ENCODE measurements around the gene KIAA1328. TPM values are rescaled to one million over a fixed set of nuclear protein-coding genes. Genes with fewer than 3 reads are reported as not detected.

KIAA1328 gene
- total RNA-seq, 3 donors from 2014 or later, result 6.0 to 9.8 (median 7.4) TPM

DNA sequence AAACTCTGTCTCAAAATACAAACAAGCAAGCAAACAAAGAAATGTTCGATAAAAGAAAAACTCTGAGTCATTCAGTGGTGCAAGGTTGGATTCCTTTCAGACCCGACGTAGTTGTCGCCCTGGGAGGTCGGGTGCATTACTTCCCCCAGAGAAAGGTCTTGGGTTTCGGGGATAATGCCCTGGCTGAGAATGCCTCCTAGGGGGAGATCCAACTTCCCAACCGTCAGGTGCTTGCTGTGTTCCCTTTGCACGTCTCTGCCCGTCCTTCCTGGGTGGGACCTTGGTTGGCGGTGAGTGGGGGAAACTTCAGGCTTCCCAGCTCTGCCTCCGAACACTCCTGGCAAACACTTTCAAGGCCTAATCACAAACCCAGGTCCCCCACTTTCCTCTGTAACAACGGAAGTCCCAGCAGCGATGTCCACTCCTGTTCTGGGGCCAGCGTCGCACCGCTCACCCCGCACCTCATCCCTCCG, 734 bp upstream of the KIAA1328 start:
- DNase-seq (no peak), ATAC-seq (peak; percentile 26)
- peak overlapping the region; percentile 70 for H3K4me3 ChIP-seq
- H3K9me3 ChIP-seq, result no peaks in the 10 kb centered on the region
- H3K4me1 ChIP-seq (ENCODE audit: low read depth), result peaks cover 18% of the 10 kb centered on the region
- TF ChIP-seq, protein P1, sequence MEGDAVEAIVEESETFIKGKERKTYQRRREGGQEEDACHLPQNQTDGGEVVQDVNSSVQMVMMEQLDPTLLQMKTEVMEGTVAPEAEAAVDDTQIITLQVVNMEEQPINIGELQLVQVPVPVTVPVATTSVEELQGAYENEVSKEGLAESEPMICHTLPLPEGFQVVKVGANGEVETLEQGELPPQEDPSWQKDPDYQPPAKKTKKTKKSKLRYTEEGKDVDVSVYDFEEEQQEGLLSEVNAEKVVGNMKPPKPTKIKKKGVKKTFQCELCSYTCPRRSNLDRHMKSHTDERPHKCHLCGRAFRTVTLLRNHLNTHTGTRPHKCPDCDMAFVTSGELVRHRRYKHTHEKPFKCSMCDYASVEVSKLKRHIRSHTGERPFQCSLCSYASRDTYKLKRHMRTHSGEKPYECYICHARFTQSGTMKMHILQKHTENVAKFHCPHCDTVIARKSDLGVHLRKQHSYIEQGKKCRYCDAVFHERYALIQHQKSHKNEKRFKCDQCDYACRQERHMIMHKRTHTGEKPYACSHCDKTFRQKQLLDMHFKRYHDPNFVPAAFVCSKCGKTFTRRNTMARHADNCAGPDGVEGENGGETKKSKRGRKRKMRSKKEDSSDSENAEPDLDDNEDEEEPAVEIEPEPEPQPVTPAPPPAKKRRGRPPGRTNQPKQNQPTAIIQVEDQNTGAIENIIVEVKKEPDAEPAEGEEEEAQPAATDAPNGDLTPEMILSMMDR (IDR thresholded peaks at IDR 0.05), result no peak
- intact Hi-C loops (cut with DNase I, micrococcal nuclease), result no loop called here
- H3K36me3 ChIP-seq (ENCODE audit: low read depth), result no peaks in the 10 kb centered on the region

DNA sequence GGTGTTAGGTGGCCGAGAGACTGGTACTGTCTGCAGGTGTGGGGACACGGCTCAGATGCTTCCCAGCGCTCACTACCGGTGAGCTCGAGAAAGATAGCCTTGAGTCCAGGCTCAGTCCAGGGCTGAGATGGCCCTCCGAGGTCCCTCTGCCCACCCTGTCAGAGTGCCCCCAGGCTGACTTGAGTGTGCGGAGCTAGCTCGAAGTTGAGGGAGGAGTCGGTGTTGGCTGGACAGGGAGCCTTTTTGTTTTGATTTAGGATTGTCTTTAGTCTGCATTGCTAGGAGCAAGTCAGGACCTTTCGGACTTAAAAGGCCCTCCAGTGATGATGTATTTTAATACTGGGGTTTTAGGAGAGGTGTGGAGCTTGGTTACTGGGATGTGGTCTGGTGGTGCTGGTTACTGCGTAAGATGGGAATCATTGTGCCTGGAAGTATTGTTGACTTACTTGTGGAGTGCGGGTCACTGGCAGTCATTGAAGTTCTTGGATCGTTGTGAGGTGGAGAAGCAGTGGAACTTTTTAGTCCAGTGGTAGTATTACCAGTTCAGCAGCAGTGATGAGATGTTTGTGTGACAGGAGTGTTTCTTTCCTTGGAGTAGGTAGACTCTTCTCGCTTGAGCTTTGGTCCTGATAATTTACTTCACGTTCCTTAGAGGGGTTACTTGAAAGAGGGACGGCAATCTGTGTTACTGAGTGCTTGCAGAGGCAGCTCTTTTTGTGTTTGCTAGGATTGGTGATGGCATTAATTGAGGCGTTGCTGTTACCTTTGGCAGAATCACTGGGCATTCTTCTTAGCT, 633 bp downstream of the KIAA1328 start:
- peak overlapping the region; percentile 70 for H3K4me3 ChIP-seq
- H3K36me3 ChIP-seq (ENCODE audit: low read depth), result no peaks in the 10 kb centered on the region
- no peak for DNase-seq
- intact Hi-C loops (cut with DNase I, micrococcal nuclease), result no loop called here
- peaks cover 18% of the 10 kb centered on the region for H3K4me1 ChIP-seq (ENCODE audit: low read depth)
- H3K9me3 ChIP-seq, result no peaks in the 10 kb centered on the region
- peak; percentile 1 for ATAC-seq
- TF ChIP-seq, protein P1 (IDR thresholded peaks at IDR 0.05), result no peak

DNA sequence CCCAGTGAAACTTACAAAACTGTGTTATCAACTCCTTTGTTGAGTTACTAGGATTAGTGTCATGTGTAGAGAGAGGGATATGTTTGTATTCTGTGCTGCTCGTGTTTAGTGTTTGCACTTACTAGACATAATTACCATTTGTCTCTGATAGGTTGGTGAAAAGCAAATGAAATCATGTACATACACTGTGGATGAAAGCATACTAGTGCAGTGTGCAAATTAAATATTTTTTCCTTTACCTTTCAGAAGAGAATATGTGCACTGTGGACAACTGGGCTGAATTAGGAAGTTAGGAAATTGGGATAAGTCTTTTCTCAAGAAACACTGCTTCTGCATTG, 1.2 kb downstream of the KIAA1328 start:
- TF ChIP-seq, protein P1 (IDR thresholded peaks at IDR 0.05), result no peak
- Histone ChIP-seq H3K36me3 (ENCODE audit: low read depth) (no peaks in the 10 kb centered on the region), H3K4me3 (no peak overlapping the region), H3K4me1 (ENCODE audit: low read depth) (peaks cover 18% of the 10 kb centered on the region), H3K9me3 (no peaks in the 10 kb centered on the region)
- no peak for ATAC-seq
- intact Hi-C loops (cut with DNase I, micrococcal nuclease), result no loop called here
- no peak for DNase-seq

DNA sequence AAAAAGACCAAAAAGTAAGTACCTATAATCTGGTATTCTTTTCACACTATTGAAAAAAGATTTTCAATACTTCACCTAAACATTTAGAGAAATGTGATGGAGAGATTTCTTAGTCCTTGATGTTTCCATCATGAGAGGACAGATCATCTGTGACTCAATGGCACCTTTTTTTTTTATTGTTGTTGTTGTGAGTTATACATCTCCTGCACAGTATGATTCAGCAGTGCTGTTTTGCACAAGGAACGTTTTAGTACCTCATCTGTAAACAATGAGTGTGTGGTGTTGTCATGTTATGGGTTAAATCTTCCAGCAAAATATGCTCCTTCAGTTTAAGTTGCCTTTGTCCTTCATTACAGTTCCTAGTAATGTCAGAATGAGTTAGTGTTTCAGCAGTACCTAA, 2.2 kb downstream of the KIAA1328 start:
- ATAC-seq (no peak), DNase-seq (no peak)
- TF ChIP-seq, protein P1 (IDR thresholded peaks at IDR 0.05), result no peak
- Histone ChIP-seq H3K4me1 (ENCODE audit: low read depth) (peaks cover 18% of the 10 kb centered on the region), H3K9me3 (no peaks in the 10 kb centered on the region), H3K4me3 (no peak overlapping the region), H3K36me3 (ENCODE audit: low read depth) (no peaks in the 10 kb centered on the region)
- intact Hi-C loops (cut with DNase I, micrococcal nuclease), result no loop called here

DNA sequence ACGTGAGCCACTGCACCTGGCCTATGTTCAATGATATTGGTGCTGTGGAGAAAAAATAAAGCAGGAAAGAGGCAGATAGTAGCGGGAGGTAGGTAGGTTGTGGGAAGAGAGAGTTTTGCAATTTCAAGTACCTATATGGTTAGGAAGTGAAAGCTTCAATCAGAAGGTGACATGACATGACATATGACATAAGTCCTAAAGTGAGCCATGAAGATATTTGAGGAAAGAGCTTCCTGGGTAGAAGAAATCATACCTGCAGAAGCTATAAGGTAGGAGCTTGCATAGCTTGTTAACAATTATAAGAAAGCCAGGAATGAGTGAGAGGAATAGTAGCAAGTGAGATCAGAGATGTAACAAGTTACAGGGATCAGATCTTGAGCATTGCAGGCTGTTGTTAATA, 4.2 kb downstream of the KIAA1328 start:
- TF ChIP-seq, protein P1 (IDR thresholded peaks at IDR 0.05), result no peak
- intact Hi-C loops (cut with DNase I, micrococcal nuclease), result no loop called here
- Histone ChIP-seq H3K4me3 (no peak overlapping the region), H3K36me3 (ENCODE audit: low read depth) (no peaks in the 10 kb centered on the region), H3K9me3 (no peaks in the 10 kb centered on the region), H3K4me1 (ENCODE audit: low read depth) (peaks cover 9% of the 10 kb centered on the region)
- DNase-seq, result no peak
- no peak for ATAC-seq

Measured in mucosa of descending colon (tissue), 3 donors.